HG03060 (cell line): ENCODE results near the gene IL16.

Experiments
- ATAC-seq: cut with Tn5 transposase; IDR thresholded peaks from one replicate; pipeline ENCODE4 v1.9.1; 2021; ENCODE audit warnings: low read depth, moderate number of reproducible peaks; ENCODE audit not compliant: unreplicated experiment

The IL16 gene

DNA sequence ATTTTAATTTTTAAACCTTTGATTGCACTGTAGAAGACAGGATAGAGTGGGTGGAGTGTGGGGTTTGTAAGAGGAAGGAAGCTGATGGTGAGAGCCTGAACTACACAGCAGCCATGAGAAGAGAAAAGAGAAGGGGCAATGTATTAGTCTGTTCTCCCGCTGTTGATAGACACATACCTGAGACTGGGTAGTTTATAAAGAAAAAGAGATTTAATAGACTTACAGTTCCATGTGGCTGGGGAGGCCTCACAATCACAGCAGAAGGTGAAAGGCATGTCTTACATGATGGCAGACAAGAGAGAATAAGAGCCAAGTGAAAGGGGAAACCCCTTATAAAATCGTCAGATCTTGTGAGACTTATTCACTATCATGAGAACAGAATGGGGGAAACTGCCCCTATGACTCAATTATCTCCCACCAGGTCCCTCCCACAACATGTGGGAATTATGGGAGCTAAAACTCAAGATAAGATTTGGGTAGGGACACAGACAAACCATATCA lies 90.0 kb downstream of the IL16 start:
- no peak for ATAC-seq

DNA sequence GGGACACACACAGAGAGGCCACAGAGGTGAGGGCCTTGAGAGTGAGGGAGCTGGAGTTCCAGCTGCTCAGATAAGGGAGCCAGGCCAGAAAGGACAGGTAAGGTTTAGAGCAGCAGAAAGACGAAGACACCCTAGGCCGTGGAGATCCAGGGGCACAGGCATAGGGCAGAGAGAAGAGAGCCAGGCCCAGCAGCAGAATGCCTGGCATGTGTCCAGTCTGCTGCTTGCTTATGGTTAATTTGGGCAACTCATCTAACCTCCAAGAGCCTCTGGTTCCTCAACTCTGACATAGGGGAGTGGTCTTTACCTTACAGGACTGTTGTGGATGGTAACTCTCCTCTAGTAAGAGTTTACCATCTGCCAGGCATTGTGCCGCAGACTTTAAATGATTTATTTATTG lies 91.4 kb downstream of the IL16 start:
- ATAC-seq: no peak

DNA sequence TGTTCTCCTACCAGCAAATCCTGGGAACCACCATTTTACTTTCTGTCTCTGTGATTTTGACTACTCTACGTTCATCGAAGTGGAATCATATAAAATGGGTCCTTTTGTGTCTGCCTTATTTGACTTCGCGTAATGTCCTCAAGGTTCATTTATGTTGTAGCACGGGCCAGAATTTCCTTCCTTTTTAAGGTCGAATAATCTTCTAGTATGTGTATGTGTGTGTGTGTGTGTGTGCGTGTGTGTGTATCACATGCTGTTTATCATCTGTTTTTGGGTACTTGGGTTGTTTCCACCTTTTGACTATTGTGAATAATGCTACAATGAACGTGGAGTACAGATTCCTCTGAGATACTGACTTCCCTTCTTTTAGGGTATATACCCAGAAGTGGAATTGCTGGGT lies 91.9 kb downstream of the IL16 start:
- no peak for ATAC-seq

DNA sequence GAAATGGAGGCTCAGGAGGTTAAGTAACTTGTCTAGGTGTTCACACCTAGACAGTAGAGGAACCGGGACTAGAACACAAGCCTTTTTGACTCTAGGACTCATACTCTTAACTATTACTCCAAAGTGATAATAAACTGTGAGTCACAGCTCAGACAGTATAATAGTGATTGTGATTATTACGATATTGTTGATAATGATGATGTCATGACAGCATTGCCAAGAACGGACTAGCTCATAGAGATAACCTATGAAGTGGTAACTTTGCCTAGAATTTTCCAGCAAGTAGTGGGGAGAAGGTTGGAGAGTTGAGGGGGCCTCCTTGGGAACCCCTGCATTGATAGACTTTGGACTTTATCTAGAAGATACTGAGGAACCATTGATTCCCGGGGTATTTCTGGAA lies 93.2 kb downstream of the IL16 start:
- no peak for ATAC-seq

DNA sequence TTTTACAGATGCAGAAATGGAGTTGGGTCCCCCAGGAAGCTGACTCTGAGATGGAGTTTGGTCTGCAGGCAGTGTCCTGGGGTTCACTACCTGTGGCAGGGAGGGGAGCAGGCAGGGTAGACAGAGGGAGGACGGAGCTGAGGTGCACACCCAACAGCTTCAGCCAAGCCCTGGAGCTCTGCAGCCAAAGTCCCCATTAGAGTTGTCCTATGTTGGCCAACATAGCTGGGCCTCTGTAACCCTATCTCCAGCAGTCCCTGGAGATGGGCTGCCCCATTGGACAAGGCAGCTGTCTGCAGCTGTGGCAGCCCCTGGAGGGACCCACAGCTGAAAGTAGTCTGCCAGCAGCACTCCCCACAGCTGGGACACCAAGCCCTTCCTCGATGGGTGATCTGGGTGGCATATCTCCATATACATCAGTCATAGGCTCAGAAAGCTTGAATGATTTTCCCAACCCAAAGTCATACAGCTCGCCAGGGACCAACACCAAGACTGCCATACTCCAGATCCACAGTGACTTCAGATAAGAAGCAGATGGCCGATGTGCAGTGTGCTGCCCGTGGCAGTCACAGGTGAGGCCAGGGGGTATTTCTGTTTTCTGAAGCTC lies 95.3 kb downstream of the IL16 start:
- ATAC-seq: peak; percentile 0

DNA sequence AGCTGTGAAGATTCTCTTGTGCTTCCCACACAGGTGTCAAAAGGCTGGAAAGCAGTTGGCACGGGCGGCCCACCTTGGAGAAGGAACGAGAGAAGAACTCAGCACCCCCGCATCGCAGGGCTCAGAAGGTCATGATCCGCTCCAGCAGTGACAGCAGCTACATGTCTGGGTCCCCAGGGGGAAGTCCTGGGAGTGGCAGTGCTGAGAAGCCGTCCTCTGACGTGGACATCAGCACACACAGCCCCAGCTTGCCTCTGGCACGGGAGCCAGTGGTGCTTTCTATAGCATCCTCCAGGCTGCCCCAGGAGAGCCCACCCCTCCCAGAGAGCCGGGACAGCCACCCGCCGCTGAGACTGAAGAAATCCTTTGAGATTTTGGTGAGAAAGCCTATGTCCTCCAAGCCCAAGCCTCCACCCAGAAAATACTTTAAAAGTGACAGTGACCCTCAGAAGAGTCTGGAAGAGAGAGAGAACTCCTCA lies 95.9 kb downstream of the IL16 start:
- ATAC-seq: peak; percentile 27

GRCh38 chr15:81293728-81294515 lies 97.2 kb downstream of the IL16 start:
- ATAC-seq: peak; percentile 55

- ATAC-seq: no peak
These were observed 97.8 kb downstream of the IL16 start for GRCh38 chr15:81294516-81294880.

GRCh38 chr15:81295486-81296121 lies 98.9 kb downstream of the IL16 start:
- ATAC-seq: no peak

DNA sequence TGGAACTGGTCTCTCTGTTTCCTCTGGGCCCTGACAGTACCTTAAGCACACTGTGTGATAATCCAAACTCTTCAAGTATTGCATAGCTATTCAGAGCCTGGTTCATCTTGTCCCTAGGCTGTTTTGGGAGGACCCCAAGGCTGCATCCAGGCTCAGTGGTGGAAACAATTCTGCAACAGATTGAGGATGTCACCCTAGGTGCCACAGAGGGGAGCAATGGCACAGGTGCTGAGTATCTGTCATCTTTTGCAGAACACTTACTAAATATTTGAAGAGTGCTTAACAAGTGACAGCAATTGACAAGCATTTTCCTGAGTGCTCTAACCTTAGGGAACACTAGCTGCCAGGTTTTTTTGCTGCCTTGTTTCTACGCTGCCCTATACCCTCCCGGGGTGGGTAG lies 99.5 kb downstream of the IL16 start:
- no peak for ATAC-seq

DNA sequence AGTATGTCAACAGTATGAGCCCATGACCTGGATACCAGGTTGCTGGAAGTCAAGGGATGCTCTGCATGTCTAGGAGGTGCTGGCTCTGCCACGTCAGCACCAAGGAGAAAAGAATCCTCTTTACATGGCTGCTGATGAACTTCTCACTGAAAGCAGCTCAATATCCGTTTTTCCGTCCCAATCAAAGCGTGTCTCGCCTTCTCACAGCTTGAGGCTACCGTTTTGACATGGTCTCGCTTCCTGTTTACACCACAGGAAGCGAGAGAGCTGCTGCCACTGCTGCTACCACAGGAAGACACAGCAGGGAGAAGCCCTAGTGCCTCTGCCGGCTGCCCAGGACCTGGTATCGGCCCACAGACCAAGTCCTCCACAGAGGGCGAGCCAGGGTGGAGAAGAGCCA lies 100.0 kb downstream of the IL16 start:
- peak; percentile 28 for ATAC-seq

DNA sequence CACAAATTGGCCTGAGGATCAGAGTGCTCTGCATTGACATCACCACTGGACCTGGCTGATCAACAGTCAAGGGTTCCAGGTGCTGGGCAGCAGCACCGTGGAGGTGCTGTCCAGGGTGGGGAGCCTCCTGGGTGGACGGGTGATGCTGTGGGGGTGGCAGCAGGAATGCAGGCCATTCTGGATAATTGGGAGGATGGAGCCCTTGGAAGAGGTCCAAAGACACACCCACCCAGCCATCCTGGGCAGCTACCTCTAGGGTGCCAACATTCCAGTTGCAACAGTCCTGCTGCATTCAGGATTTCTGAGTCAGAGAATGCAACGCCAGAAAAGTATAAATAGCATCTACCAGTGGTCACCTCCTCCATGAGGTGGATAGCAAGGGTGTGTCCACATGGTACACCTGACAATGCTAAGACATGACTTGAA lies 100.5 kb downstream of the IL16 start:
- no peak for ATAC-seq

DNA sequence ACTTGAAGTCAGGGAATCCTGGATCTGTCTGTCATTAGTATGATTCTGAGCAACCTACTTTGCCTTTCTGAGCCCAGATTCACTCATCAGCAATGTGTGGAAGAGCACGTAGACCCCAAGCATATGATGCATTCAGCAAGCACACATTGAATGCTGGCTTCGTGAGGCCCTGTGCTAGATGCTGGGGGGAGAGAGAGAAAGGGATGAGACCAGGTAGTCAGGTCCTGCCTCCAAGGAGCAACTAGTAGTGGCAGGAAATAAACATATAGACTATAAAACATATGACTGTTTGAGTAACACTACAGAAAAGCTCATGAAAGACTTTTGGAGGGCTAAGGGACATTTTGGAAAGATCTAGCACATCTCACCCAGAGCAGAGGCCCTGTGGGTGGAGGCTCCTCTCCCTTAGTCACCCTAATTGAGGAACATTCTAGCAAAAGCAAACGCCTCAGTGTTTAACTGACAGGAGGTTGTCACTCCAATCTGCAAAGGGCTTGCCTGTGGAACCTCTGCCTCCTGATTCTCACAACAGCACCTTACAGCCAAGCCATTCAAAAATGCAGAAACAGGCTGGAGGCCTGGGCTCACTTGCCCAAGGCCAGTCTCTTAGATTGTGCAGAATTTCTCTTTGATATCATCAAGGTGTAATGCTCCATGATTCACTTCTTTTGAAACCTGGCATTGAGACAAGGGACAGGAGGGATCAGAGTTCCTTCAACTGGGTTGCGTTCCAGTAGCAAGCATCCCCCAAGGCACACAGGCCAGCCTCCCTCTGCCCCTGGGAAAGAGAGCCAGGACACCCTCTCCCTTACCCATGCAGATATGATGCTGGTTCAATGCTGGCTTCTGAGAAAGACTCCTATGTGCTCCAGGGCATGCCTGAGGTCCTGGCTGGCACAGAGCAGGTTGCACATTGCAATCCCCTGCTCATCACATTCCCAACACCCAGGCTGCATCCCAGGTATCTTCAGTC lies 101.2 kb downstream of the IL16 start:
- no peak for ATAC-seq

GRCh38 chr15:81298611-81299010 lies 101.9 kb downstream of the IL16 start:
- no peak for ATAC-seq

GRCh38 chr15:81299156-81299555 lies 102.5 kb downstream of the IL16 start:
- no peak for ATAC-seq

DNA sequence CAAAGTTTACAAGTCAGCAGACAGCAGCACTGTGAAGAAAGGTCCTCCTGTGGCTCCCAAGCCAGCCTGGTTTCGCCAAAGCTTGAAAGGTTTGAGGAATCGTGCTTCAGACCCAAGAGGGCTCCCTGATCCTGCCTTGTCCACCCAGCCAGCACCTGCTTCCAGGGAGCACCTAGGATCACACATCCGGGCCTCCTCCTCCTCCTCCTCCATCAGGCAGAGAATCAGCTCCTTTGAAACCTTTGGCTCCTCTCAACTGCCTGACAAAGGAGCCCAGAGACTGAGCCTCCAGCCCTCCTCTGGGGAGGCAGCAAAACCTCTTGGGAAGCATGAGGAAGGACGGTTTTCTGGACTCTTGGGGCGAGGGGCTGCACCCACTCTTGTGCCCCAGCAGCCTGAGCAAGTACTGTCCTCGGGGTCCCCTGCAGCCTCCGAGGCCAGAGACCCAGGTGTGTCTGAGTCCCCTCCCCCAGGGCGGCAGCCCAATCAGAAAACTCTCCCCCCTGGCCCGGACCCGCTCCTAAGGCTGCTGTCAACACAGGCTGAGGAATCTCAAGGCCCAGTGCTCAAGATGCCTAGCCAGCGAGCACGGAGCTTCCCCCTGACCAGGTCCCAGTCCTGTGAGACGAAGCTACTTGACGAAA lies 103.1 kb downstream of the IL16 start:
- ATAC-seq: no peak

DNA sequence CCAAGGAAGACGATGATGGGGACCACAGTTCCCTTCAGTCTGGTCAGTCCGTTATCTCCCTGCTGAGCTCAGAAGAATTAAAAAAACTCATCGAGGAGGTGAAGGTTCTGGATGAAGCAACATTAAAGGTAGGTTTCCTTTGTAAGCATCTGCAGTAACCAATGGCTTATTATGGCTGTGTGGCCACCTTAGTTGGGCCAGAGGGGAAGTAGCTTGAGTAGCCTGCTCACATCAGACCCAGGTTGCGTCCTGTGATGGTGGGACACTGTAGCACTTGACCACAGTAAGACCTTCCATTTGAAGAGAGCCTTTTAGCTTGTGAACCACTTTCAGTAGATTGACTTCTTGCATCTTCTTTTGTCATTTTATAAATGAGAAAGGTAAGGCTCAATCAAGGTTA lies 104.7 kb downstream of the IL16 start:
- ATAC-seq: no peak

DNA sequence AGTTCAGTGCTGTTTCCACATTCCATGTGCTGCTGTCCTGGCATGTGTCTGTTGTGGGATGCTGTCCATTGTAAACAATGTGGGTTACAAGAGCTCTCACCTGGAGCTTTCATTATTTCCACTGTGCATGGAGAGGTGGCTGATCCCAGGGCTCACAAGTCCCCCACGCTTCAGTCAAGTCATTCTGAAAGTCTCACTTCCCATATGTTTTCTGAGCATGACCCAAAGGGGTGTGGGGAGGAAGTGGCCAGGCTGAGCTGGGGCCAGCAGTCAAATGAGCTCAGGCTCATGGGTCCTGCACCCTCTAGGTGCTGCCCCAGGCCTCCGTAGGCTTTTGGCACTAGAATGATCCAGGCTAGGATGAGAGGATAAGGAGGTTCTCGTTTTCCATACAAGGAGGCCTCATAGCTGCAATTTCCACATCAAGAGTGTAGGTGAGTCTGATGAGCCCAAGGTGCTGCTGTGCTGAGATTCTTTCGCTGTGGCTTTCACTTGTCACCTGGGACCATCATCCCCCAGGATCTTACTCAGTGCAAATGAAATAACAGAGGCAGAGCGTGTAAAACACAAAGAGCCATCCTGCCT lies 105.2 kb downstream of the IL16 start:
- peak; percentile 76 for ATAC-seq

DNA sequence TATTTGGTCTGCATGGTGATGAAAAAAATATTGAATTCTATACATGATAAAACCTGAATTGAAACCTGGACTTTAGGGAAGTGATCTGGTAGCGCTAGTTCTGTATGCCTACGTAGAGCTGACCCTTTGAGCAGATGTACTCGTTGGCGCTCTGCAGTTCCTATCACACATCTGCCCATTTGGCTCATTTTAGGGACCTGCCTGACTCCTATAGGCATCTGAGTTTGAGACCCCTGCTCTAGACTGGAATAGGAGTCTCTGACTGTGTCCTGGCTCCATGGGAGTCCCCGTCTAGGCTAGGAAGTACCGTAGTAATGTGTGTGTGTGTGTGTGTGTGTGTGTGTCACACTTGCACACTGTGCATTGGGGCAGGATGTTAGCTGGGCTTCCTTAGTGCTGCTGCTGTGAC lies 106.0 kb downstream of the IL16 start:
- ATAC-seq: no peak
